SIG-M5 treated with dmso at 0.1 percent for 504 hours (cell line): ENCODE measurements around the gene TTC3.

Experiments used
- DNase-seq: peaks from one replicate; lab custom pipeline; 2025; ENCODE audit not compliant: unreplicated experiment; lab: John Stamatoyannopoulos, UW

The TTC3 gene

GRCh38 chr21:37145635-37146111, 72.6 kb downstream of the TTC3 start:
- DNase-seq, result no peak

GRCh38 chr21:37146320-37147235, 73.5 kb downstream of the TTC3 start:
- DNase-seq, result no peak

- no peak for DNase-seq
These were observed 76.4 kb downstream of the TTC3 start for GRCh38 chr21:37149411-37149810.

- DNase-seq, result no peak
These were observed 80.3 kb downstream of the TTC3 start for GRCh38 chr21:37153196-37153934.

GRCh38 chr21:37153935-37154350, 80.9 kb downstream of the TTC3 start:
- DNase-seq, result no peak

DNA sequence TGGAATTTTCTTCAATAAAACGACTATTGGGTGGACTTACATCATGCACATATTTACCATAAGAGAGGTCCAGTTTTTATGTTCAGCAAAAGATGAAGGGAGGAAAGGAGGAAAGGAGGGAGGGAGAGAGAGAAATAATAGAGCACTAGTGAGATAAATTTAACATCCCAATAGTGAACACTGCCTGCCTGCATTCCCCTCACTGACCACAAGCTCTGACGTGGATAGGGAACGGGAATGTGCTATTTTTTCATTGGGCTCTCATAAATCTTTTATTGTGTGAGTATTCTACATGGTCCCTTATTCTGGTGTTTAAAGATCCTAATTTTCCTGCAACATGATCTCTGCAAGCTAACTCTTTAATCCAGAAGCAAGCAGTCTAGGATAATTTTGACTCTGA, 82.1 kb downstream of the TTC3 start:
- DNase-seq, result no peak

GRCh38 chr21:37157938-37158337, 84.9 kb downstream of the TTC3 start:
- no peak for DNase-seq

- DNase-seq, result no peak
These were observed 86.2 kb downstream of the TTC3 start for GRCh38 chr21:37159053-37159776.

- DNase-seq, result no peak
These were observed 86.9 kb downstream of the TTC3 start for GRCh38 chr21:37159949-37160348.

- DNase-seq, result peak; percentile 21
These were observed 91.7 kb downstream of the TTC3 start for GRCh38 chr21:37164742-37165141.

GRCh38 chr21:37165586-37165985, 92.5 kb downstream of the TTC3 start:
- DNase-seq, result peak; percentile 38

GRCh38 chr21:37166733-37167132, 93.7 kb downstream of the TTC3 start:
- DNase-seq, result no peak

- DNase-seq, result no peak
These were observed 95.6 kb downstream of the TTC3 start for GRCh38 chr21:37168666-37169065.

DNA sequence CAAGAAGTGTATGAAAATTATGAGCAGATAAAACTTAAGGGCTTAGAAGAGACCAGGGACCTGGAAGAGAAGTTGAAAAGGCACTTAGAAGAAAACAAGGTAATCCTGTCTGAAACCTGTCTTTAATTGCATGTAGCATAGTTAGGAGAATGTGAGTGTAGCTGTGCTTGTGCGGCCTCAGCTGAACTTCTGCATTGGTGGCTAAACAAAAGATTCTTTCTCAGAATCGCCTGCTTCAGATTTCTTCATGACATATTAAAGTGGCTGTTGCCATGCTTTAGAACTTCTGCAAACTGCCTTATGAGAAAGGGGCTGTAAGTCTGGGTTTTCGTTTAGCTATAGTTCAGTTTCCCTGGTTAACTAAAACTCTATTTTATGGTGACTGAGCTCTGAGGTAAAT, 99.6 kb downstream of the TTC3 start:
- DNase-seq, result no peak

GRCh38 chr21:37176716-37177115, 103.7 kb downstream of the TTC3 start:
- DNase-seq, result peak; percentile 40

- no peak for DNase-seq
These were observed 108.0 kb downstream of the TTC3 start for GRCh38 chr21:37181059-37181458.

DNA sequence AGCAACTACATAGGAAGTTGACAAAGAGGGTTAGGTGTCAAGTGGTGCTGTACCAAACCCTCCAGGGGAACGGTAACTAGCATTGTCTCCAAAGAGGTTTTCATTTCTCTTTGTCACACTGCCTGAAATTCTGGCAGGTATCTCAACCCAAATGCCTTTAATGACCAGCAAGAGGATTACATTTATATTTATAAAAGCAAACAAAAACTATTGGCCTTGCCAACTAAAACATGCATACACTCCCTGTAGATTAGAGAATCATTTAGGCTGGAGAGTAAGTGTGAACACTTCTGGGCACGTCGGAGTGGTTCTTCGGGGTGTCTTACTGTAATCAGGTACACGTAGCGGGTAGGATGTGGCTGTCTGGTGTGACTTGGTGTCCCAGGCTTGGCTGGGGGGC, 109.2 kb downstream of the TTC3 start:
- DNase-seq, result no peak

- no peak for DNase-seq
These were observed 110.7 kb downstream of the TTC3 start for GRCh38 chr21:37183749-37184148.

- no peak for DNase-seq
These were observed 111.9 kb downstream of the TTC3 start for GRCh38 chr21:37184784-37185593.

- DNase-seq, result no peak
These were observed 113.9 kb downstream of the TTC3 start for GRCh38 chr21:37186983-37187382.

DNA sequence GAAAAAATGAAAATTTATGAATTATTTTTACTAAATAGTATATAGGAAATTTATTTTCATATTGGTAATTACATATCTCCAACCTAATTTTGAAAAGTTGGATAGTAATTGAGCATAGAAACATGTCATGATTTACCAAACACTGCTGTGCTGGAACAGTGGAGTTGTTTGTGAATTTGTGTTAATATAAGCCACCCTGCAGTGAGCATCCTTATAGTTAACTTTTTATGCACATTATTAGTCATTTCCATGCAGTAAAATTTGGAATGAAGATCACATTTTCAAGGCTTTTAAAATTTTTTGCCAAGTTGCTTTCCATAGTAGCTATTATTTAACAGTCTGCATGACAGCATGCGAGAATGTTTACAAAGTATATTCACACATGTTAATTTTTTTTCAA, 115.8 kb downstream of the TTC3 start:
- DNase-seq, result no peak
